Dermis blood vessel endothelial cell (primary cell): ENCODE measurements around the gene MCU. TPM values are rescaled to one million over a fixed set of nuclear protein-coding genes. Genes with fewer than 3 reads are reported as not detected.
A peak's percentile ranks its signal among the peaks of the same experiment; 100 is the strongest.
"Not testable (repeated sequence)": the region's sequence is repeated elsewhere in the genome, so short reads cannot be mapped to it uniquely, and the experiment has no call there.

Experiments
- DNase-seq: peaks from one replicate; pipeline ENCODE4 v3.0.0; 2010
- total RNA-seq: library from RNA; depleted of rRNA; stranded (reverse); fragments of >200 nt; gene quantifications from 2 replicates; pipeline ENCODE4 v1.2.3, GENCODE V29; 2014

MCU gene
- total RNA-seq, 1 donor from 2014 or later, result 49.7 TPM

GRCh38 chr10:72764151-72764550 lies 72.2 kb downstream of the MCU start:
- DNase-seq, result no peak

DNA sequence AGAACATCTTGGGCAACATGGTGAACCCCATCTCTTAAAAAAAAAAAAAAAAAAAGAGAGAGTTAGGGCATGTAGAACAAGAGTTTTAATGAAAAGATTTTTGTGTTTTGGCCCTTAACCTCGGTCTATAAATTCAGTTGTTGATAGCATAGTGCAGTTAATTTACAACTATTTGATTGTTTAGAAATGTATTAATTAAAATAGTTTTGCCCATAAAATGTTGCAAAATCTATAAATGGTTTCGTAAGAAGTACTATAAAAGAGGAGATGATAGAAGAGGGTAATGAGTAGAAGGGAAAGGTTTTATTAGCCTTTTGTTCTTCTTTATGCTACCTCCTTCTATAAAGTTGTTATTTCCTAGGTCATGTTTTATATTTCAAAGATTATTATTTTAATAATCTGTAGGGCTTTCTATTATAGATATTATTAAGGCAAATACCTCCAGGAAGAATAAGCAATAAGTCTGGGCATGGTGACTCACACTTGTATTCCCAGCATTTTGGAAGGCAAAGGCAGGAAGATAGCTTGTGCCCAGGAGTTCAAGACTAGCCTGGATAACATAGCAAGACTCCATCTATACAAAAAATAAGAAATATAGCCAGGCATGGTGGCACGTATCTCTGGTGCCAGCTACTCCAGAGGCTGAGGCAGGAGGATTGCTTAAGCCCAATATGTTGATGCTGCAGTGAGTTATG lies 73.3 kb downstream of the MCU start:
- no peak for DNase-seq

DNA sequence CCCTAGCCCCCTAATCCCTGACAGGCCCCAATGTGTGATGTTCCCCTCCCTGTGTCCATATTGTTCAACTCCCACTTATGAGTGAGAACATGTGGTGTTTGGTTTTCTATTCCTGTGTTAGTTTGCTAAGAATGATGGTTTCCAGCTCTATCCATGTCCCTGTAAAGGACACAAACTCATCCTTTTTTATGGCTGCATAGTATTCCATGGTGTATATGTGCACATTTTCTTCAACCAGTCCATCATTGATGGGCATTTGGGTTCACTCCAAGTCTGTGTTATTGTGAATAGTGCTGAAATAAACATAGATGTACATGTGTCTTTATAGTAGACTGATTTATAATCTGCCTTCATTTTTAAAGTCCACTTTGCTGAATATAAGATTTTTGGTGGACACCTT lies 79.3 kb downstream of the MCU start:
- DNase-seq, result not testable (repeated sequence)

DNA sequence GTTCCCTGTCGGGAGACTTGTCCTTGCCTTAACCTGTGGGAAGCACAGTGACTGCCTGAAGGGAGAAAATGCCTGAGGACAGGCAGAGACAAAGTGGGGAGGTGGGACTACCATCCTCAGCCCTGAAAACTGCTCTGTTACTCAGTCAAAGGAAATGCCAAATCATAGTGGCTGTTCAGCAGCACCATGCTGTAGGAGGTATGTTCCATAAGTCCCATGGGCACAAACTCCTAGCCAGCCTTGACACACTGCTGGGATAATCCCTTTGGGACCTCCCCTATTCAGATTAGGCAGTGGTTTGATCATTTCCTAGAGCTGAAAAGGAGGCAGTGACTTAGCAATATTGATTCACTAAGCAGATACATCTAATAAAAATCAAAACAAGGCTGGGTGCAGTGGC lies 80.1 kb downstream of the MCU start:
- no peak for DNase-seq

DNA sequence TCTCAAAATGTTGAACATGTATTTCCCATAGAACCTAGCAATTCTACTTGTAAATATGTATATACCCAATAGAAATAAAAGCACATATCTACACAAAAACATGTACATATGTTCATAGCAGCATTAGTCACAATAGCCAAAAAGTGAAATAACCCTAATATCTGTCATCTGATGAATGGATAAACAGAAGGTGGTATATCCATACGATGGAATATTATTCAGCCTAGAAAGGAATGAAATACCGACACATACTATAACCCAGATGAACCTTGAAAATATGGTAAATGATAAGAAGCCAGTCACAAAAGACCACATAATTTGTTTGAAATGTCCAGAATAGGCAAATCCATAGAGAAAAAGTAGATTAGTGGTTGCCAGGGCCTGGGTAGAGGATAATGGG lies 87.9 kb downstream of the MCU start:
- DNase-seq, result no peak

DNA sequence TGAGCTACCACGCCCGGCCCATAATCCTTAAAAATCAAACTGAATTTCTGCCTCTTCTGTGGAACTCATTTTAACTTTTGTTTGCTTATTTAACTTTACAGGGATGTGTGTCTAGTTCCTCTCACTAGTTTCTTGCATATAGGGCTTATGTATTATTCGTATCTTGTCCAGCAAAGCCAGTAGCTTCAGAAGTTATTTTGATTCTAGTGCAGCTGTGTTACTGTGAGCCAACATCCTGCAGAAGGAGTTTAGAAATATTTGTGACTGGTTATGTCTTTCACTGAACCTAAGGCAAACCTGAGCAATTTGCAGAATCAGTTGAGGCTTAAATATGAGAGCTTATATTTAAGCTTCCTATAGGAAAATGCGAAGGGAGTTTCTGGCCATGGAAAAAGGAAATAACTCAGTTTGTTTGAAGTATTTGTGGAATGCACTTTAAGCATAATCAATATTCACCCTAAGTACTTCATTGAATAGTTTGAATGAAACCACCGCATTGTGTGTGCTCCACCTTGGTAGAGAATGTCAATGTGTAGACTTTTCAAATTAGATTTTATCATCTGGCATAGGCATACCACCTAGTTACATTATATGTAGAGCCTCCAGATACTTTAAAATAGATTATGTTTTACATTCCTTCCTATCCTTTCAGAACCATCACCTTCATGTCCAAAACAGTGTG lies 90.8 kb downstream of the MCU start:
- peak; percentile 17 for DNase-seq

GRCh38 chr10:72783410-72783833 lies 91.5 kb downstream of the MCU start:
- DNase-seq, result no peak

- DNase-seq, result peak; percentile 64
Observed at GRCh38 chr10:72784551-72785351, 92.8 kb downstream of the MCU start.

DNA sequence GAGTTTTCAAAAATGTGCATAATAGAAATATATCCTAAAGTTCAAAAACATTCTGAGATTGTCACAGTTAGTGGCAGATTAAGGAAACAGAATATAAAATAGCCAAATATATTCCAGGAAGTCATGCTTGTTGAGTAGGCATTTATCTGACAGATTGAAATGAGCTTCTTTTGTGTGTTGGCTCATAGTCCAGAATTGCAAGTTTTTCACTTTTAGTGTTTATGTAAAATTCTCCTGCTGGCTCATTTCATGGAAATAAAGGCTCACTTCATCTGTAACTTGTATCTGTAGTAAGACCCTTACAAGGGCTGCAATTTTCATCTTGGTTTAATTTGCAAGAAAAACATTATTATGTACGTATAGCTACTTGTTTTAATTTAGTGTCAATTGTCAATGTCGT lies 93.5 kb downstream of the MCU start:
- DNase-seq, result no peak

DNA sequence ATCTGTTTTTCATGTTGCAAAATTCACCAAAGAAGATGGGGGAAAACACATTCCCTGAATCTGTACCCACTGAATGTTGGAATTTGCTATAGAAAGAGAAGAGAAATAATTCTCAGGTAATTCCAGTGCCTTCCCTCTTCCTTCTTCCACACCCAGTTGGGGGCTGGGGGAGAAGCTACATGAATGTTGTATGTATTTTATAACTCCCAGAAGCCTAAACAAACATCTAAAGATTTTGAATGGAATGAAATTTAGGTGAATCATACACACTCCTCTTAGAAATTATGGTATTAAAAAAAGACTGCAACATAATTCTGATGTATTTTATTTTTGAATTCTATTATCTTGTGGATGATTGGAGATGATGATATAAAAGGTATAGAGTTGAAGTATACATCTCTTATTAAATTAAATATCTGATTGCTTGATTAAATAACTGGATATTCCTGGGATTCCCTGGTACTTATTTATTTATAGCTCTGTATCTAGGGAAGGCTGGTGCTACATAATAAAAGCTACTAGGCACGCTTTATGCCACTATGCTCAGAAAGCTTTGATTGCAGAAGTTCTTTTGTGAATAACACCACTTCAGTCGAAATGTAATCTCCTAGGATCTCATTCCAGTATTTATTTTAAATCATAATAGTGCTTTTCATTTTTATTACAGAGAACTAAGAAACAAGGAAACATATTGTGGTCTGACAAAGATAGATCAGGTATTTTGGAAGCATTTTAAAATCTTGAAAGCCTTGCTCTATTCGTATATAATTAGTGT lies 98.5 kb downstream of the MCU start:
- DNase-seq, result no peak

DNA sequence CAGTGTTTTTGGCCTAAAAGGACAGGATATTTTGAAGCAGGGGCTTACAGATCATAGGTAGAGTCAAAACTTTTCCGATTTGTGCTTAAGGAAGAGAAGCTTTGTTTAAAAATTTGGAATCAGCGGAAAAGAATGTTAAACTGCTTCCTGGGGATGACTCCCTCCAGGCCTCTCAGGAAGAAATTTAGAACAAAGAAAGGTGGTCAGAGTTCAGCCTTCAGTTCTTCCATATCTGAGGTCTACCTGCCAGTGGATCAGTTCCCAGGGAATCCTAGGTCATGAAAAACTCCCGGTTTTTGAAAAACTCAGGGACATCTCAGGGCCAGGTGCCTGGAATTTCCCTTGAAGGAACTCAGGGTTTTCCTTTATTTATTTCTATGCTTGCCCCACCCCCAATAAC lies 100.3 kb downstream of the MCU start:
- DNase-seq, result peak; percentile 64

DNA sequence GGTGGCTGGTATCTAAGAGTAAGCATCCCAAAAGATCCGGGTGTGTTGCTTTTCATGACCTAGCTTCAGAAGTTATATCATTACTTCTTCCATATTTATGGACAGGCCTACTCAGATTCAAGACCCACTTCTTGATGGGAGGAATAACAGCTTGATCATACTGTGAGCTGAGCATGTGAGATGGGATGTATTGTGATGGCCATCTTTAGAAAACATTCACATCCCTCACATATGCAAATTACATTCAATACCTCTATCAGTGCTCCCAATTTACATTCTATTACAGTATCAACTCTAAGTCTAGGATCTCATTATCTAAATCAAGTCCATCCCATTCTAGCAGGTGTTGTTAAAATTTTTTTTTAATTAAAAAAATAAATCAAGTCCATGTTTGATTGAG lies 101.8 kb downstream of the MCU start:
- DNase-seq, result no peak

DNA sequence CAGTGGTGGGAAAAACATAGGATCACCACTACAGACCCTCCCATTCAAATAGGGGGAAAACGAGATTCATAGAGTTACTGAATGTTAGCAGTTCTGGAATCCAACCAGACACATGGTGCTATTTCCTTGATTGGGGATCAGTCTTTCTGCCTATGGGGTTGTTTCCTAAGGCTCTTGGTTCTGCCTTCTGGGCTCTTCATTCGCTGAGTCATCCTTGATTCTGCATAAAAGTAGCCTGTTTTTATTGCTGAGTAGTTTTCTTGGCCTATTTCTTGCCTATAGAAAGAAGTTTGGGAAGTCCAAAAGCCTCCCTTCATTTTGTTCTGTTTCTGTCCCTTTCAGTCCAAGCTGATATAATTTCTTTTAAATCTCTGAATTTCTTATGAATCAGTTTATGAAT lies 102.3 kb downstream of the MCU start:
- no peak for DNase-seq

GRCh38 chr10:72796042-72796441 lies 104.1 kb downstream of the MCU start:
- no peak for DNase-seq

- DNase-seq, result no peak
Observed at GRCh38 chr10:72796538-72796937, 104.6 kb downstream of the MCU start.

GRCh38 chr10:72800000-72800740 lies 108.2 kb downstream of the MCU start:
- peak; percentile 73 for DNase-seq

DNA sequence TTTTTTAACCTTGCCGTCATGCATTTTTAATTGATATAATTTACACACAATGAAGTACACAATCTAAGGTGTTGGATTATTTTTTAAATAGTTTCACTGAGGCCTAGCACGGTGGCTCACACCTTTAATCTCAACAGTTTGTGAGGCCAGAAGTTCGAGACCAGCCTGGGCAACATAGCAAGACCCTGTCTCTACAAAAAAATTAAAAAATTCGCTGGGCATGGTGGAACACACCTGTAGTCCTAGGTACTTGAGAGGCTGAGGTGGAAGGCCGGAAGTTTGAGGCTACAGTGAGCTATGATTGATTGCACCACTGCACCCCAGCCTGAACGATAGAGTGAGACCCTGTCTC lies 108.8 kb downstream of the MCU start:
- DNase-seq, result no peak

DNA sequence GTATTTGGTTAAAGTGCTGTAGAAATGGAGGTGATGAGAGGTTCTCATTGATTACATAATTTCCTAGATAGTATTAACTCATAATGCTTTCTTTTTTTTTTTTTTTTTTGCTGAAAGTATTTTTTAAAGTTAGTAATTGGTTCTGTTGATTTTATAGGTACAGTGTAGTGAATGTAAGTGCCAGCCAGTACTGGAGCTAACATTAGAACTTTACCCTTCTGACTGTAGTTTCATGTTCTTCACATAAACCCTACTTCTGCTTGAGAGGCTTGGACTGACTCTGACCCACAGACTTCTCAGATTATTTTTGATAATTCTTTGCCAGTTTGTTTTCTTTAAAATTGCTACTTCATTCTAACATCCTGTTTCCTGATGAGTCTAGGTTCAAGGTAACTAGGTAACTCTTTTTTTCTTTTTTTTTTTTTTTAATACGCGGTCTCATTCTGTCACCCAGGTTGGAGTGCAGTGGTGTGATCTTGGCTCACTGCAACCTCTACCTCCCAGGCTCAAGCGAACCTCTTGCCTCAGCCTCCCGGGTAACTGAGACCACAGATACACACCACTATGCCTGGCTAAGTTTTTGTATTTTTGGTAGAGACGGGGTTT lies 109.4 kb downstream of the MCU start:
- no peak for DNase-seq

DNA sequence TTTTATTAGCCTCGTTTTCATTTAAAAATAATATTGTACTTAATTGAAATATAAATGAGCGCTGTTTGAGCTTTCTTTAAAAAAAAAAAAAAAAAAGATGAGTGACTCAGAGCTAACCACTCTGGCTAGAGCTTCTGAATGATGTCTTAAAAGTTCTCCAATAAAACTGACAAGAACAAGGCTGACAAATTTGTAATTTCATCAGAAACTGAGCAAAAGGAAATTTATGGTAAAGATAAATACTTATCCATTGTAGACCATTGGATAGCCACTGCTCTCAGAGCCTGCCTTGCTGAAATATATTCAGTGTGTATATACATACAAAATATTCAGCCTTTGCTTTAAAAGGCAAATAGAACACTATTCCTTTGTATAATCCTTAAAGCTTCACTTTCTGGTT lies 110.4 kb downstream of the MCU start:
- DNase-seq, result no peak

DNA sequence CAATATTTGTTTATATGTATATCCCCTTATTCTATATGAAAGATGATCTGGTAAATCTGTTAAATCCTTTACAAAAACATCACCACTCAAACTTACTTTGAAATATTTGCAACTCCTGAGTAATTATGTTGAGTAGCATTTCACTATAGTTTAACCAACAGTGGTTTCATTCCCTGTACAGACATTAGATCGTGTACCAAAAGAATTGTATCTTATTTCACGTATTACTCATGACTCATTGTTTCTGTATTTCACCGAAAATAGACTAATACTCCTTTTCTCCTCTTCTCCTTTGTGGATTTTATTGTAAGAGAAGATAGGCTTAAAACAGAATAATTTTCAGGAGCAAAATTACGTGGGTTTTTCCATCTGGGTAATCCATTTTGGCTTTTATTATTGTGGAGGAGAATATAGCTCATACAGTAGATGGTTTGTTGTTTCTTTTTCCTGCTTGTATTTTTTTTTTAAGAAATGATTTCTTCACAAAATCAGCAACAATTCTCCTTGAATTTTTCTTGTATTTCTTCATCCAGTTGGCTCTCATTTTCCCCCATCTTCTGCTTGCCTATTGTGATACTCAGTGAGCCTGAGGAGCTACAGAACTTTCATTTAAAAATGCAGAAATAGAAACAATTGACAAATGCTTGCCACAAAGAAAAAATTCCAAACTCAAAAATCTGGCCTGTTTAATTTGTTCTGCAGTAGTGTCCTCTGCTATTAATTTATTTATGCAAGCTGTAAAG lies 111.0 kb downstream of the MCU start:
- peak; percentile 47 for DNase-seq

DNA sequence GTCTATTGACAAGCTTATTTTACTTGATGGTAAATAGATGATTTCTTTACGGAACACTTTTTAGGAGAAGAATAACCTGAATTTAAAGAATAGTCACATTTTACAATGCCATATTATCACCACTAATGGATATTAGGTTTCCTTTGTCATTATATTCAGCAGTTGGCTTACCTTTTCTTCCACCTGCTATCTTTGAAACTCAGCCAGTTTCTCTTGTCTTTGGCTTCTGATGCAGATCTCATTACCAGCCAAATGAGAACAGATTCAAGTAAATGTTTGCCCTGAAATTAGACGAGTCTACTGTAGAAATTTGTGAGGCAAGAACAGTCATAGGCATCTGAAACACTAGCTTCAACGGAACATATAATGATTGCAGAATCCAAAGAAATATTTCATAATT lies 116.1 kb downstream of the MCU start:
- no peak for DNase-seq
